Left lobe of liver (tissue), 2 donors: ENCODE results near the gene AMY2B. TPM values are rescaled to one million over a fixed set of nuclear protein-coding genes. Genes with fewer than 3 reads are reported as not detected.
A peak's percentile ranks its signal among the peaks of the same experiment; 100 is the strongest.
"Not testable (repeated sequence)": the region's sequence is repeated elsewhere in the genome, so short reads cannot be mapped to it uniquely, and the experiment has no call there.

Experiments
- ATAC-seq: fragments of 200-7000 bp; cut with Tn5 transposase; one replicate; pipeline ENCODE4 v1.9.1; 2020; ENCODE audit warnings: mild to moderate bottlenecking, moderate library complexity
- DNase-seq: peaks from one replicate; pipeline ENCODE4 v3.0.0-alpha.2; 2020; ENCODE audit warnings: low spot score
- total RNA-seq: library from RNA; stranded (reverse); gene quantifications from one replicate; pipeline ENCODE4 v1.2.1, GENCODE V29; 2021
- donor health status: DM: no; HTN: no; CAD: no; lungs with moderate emphysema.
- donor health status: DM: no; HTN: yes; CAD: no.

The AMY2B gene
- 18.0 TPM for total RNA-seq

GRCh38 chr1:103571289-103571688 is at the start of gene AMY2B:
TSS of gene AMY2B (plus strand) at chr1:103571589. CDS start at chr1:103571603, 14 bp downstream.
- not testable (repeated sequence) for ATAC-seq, DNase-seq

DNA sequence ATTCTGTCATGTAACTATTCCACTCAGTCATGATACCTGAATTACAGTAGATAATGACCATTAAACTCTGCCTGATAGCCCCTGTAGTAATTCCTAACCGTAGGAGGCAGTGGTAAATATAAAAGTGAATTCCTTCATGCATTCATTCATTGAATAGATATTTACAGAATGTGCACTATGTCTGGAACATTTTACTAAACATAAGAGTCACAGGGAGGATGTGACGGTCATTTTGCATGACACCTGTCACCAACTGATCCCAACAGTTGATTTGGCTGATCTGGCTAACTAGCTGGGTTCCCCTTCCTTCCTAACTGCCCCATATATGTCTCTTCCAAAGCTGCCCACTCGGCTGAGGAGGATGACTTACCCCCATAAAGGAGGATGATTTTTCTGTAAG is 48.0 kb upstream of the AMY2B start:
- DNase-seq (no peak), ATAC-seq (no peak)

- ATAC-seq (peak; percentile 84), DNase-seq (no peak)
Observed at GRCh38 chr1:103525114-103525606, 46.2 kb upstream of the AMY2B start.

DNA sequence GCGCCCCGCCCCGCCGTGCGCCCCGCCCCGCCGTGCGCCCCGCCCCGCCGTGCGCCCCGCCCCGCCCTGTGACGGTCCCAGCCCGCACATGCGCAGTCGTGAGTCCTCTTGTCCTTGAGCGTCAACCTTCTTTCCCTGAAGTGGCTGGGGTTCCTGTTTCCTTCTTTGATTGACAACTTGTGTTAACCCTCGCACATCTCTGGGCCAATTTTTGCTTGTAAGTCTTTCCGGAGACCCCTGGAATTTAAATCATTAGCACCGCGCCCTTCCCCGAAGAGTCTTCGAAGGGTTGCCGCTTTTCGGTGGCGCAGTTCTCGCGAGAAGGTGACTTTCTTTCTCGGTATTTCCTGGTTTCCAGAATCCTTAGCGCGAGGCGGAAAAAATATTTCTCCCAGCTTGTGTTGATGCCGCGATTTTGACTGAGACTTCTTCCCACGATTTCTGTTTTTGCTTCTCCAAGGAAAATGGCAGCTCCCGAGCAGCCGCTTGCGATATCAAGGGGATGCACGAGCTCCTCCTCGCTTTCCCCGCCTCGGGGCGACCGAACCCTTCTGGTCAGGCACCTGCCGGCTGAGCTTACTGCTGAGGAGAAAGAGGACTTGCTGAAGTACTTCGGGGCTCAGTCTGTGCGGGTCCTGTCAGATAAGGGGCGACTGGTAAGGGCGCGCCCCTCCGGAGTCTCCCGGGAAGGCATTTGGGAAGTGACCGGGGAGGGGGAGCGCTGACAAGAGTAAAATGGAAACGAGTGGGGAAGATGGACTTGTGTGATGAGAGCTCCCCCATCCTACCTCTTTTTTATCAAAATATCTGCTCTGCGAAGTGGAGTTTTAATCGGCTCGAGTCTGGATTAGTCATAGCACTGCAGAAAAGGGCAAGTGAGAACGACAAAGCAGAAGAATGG is 45.5 kb upstream of the AMY2B start, which contains the start of gene RNPC3:
TSS of gene RNPC3 (plus strand) at position 93 of the 901 bp plus-strand sequence. CDS start at position 465, 372 bp downstream.
- DNase-seq (peak; percentile 90), ATAC-seq (peak; percentile 92)

DNA sequence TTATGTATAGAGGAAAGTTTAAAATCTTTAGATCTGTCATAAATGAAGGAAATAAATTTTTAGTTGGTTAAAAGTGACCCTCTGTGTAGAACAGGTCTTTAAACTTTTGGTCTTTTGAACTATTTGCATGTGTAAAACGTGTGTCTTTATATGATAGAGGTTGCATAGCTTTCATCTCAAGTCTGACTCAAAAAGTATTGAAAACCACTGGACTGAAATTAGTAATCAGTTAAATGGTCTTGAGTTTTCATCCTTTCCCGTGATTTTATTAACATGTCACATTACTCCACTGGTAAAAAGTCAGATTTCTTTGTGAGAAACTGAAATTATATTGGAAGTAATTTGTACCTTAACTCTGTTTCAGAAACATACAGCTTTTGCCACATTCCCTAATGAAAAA is 44.1 kb upstream of the AMY2B start:
- DNase-seq (no peak), ATAC-seq (no peak)

DNA sequence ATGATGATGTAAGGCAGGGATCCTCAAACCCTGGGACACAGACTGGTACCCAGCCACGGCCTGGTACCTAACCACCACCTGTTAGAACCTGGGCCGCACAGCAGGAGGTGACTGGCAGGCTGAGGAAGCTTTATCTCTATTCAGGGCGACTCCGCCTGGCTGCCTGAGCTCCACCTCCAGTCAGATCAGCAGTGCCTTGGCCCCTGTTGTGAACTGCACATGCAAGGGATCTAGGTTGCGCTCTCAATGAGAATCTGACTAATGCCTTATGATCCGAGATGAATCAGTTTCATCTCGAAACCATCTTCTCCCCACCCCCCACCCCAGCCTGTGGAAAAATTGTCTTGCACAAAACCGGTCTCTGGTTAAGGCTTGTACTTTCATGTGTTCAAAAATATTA is 41.6 kb upstream of the AMY2B start:
- ATAC-seq (no peak), DNase-seq (no peak)

DNA sequence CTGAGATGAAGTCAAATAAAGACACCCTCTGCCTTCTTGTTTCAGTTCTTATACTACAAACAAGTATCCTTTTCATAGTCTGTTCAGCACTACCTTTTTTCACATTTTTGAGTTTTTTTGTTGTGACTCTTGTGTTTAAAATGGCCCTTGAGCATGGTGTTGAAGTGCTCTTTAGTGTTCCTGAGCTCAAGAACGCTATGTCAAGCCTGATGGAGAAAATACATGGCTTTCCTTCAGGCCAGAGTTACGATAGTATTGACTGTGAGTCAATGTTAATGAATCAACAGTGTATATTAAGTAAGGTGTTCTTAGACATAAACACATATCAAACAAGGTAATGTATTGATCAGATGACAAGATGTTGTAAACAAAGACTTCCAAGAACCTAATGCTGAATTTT is 33.2 kb upstream of the AMY2B start:
- ATAC-seq: no peak
- no peak for DNase-seq

- DNase-seq (no peak), ATAC-seq (no peak)
Observed at GRCh38 chr1:103541431-103541830, 30.0 kb upstream of the AMY2B start.

- ATAC-seq: no peak
- no peak for DNase-seq
Observed at GRCh38 chr1:103546496-103546895, 24.9 kb upstream of the AMY2B start.

DNA sequence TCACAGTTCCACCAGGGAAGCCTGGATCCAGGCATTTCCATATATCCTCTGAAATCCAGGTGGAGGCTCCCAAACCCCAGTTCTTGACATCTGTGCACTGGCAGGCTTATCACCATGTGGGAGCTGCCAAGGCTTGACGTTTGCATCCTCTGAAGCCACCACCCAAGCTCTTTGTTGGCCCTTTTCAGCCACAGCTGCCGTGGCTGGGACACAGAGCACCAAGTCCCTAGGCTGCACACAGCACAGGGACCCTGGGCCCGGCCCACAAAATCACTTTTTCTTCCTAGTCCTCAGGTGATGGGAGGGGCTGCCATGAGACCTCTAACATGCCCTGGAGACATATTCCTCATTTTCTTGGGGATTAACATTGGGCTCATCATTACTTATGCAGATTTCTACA is 23.5 kb upstream of the AMY2B start:
- peak; percentile 29 for ATAC-seq
- DNase-seq: no peak

- ATAC-seq (peak; percentile 81), DNase-seq (no peak)
Observed at GRCh38 chr1:103560427-103560826, 11.0 kb upstream of the AMY2B start.

DNA sequence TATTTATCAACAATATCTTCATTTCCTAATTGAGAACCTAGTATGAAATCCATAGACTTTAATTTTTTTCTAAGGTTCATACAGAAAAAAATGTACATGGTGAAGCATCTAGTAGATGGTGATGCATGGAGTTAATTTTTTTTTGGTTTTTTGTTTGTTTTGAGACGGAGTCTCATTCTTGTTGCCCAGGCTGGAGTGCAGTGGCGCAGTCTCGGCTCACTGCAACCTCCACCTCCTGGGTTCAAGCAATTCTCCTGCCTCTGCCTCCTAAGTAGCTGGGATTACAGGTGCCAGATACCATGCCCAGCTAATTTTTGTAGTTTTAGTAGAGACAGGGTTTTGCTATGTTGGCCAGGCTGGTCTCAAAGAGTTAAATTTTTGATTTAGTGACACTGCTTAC is 10.3 kb upstream of the AMY2B start:
- DNase-seq: not testable (repeated sequence)
- ATAC-seq: peak; percentile 23

- DNase-seq (no peak), ATAC-seq (peak; percentile 74)
Observed at GRCh38 chr1:103561643-103562395, 9.6 kb upstream of the AMY2B start.

DNA sequence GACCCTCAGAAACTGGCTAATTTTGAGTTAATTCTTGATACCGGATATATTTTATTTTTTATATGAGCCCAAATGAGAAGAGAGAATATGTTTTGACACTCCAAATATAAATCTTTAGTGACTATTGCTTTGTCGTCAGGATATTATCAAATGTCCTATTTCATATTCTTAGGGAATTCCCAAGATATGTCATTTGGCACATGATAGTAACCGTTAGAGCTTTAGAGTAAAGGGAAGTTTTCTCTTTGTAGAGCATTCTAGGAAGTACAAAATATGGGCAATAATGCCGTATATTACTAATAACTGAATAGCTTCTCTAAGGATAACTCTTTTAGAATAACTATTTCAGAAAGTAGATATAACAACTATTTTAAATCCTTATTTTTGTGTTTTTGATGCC is 8.3 kb upstream of the AMY2B start:
- ATAC-seq (no peak), DNase-seq (no peak)

DNA sequence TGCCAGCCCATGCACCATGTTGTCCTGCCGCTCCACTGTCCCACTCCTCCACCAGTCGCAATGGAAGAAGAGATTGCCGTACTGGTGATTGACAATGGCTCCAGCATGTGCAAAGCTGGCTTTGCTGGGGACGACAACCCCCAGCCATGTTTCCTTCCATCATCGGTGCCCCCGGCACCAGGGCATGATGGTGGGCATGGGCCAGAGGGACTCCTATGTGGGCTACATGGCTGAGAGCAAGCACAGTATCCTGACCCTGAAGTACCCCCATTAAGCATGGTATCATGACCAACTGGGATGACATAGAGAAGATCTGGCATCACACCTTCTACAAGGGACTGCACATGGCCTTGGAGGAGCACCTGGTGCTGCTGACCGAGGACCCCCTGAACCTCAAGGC is 1.9 kb upstream of the AMY2B start:
- DNase-seq (no peak), ATAC-seq (no peak)

- ATAC-seq: no peak
- no peak for DNase-seq
Observed at GRCh38 chr1:103576065-103576464, 4.7 kb downstream of the AMY2B start.

GRCh38 chr1:103576784-103577183 is 5.4 kb downstream of the AMY2B start:
- ATAC-seq: not testable (repeated sequence)

GRCh38 chr1:103582464-103582863 is 11.1 kb downstream of the AMY2B start:
- DNase-seq (no peak), ATAC-seq (no peak)

More at GRCh38 chr1:103576784-103577183, 5.4 kb downstream of the AMY2B start:
- DNase-seq: not testable (repeated sequence)

GRCh38 chr1:103583887-103584286 is 12.5 kb downstream of the AMY2B start:
- no peak for DNase-seq
- no peak for ATAC-seq

- ATAC-seq: no peak
Observed at GRCh38 chr1:103584537-103584936, 13.1 kb downstream of the AMY2B start.

DNA sequence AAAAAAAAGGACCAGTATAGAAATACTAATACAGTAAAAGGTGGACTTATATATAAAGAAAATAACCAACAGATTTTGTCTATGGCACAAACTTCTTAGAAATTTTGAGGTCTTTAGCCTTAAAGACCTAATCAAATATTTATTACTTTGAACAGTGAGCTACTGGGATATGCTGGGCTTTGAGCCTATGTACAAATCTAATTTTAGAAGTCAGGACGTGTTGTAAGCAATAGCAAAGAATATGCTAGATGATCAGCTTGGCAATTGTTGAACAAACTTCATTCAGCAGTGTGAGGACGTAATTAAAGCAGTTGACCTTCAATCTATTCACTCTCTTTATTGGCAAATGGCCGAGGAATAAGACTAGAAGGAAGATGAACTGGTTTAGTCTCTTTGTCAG is 31.4 kb downstream of the AMY2B start:
- not testable (repeated sequence) for DNase-seq, ATAC-seq

More at GRCh38 chr1:103584537-103584936, 13.1 kb downstream of the AMY2B start:
- no peak for DNase-seq
